Measurements from ENCODE around the gene ACAP1. TPM values are rescaled to one million over a fixed set of nuclear protein-coding genes. Genes with fewer than 3 reads are reported as not detected.

Gene ACAP1
- total and polyA plus RNA-seq, 9 of the 15 experiments (the other 6 are each of a cell fraction or from before 2014, with no cell fraction given): 0.15 to 8.5 (median 2.4) TPM

DNA sequence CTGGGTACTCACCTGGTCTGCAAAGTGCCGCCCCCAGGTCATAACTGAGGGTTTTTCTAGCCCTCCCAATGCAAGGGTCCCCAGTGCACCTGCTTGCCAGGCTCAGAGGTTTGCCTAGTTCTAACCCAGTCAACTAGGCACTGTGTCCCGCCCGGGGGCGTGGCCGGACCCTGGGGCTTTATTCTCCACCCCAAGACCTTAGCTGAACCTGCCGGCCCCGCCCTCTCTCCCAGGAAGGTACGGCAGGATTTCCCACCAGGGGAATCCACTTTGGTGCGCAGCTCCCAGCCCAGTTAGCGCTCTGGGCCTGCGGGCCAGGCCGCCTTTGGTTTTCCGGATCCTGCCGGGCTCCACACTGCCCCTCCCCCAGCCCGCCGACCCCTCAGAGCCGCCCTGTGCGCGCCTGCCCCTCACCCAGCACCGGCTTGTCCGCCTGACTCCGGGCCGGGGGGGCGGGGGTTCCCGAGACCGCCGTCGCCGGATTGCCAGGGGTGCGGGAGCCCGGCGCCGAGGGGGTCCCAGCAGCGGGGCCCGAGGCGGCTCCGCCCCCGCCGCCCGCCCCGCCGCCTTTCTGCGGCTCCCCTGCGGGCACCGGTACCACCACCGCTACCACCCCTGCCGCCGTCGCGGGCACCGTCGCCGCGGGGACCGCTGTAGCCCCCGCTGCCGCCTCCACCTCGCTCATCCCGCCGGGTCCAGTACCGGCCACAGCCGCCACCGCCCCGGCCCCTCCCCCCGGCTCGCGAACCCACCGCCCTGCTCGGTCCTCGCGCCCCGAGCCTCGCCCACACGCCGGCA, 42.3 kb upstream of the ACAP1 start (continued):
- TF ChIP-seq, protein P1, sequence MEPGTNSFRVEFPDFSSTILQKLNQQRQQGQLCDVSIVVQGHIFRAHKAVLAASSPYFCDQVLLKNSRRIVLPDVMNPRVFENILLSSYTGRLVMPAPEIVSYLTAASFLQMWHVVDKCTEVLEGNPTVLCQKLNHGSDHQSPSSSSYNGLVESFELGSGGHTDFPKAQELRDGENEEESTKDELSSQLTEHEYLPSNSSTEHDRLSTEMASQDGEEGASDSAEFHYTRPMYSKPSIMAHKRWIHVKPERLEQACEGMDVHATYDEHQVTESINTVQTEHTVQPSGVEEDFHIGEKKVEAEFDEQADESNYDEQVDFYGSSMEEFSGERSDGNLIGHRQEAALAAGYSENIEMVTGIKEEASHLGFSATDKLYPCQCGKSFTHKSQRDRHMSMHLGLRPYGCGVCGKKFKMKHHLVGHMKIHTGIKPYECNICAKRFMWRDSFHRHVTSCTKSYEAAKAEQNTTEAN (CRISPR knock-in tag; IDR thresholded peaks at IDR 0.05): no peak
- no peak for TF ChIP-seq YBX1 (IDR thresholded peaks at IDR 0.05)
- TF ChIP-seq ZFX (CRISPR knock-in tag; IDR thresholded peaks at IDR 0.05): no peak
- TF ChIP-seq HDAC2 (IDR thresholded peaks at IDR 0.05): no peak
- no peak for TF ChIP-seq MCM5 (IDR thresholded peaks at IDR 0.05; ENCODE audit: low read depth)
- TF ChIP-seq, protein P2, sequence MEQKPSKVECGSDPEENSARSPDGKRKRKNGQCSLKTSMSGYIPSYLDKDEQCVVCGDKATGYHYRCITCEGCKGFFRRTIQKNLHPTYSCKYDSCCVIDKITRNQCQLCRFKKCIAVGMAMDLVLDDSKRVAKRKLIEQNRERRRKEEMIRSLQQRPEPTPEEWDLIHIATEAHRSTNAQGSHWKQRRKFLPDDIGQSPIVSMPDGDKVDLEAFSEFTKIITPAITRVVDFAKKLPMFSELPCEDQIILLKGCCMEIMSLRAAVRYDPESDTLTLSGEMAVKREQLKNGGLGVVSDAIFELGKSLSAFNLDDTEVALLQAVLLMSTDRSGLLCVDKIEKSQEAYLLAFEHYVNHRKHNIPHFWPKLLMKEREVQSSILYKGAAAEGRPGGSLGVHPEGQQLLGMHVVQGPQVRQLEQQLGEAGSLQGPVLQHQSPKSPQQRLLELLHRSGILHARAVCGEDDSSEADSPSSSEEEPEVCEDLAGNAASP (IDR thresholded peaks at IDR 0.05): peak; percentile 54
- TF ChIP-seq SNIP1 (IDR thresholded peaks at IDR 0.05; ENCODE audit: low read depth): no peak
- no peak for TF ChIP-seq KLF13 (tag; IDR thresholded peaks at IDR 0.05; ENCODE audit: borderline replicate concordance, low read depth)
- TF ChIP-seq ZNF217 (CRISPR knock-in tag; IDR thresholded peaks at IDR 0.05): no peak
- TF ChIP-seq ZBTB7A (IDR thresholded peaks at IDR 0.05; ENCODE audit: borderline replicate concordance, control insufficient read depth, low read depth, low read length): peak; percentile 49; the same call in 1 of the 2 replicates
- TF ChIP-seq ZBTB8A (IDR thresholded peaks at IDR 0.05; ENCODE audit: partially characterized antibody): no peak
- TF ChIP-seq, protein P3, sequence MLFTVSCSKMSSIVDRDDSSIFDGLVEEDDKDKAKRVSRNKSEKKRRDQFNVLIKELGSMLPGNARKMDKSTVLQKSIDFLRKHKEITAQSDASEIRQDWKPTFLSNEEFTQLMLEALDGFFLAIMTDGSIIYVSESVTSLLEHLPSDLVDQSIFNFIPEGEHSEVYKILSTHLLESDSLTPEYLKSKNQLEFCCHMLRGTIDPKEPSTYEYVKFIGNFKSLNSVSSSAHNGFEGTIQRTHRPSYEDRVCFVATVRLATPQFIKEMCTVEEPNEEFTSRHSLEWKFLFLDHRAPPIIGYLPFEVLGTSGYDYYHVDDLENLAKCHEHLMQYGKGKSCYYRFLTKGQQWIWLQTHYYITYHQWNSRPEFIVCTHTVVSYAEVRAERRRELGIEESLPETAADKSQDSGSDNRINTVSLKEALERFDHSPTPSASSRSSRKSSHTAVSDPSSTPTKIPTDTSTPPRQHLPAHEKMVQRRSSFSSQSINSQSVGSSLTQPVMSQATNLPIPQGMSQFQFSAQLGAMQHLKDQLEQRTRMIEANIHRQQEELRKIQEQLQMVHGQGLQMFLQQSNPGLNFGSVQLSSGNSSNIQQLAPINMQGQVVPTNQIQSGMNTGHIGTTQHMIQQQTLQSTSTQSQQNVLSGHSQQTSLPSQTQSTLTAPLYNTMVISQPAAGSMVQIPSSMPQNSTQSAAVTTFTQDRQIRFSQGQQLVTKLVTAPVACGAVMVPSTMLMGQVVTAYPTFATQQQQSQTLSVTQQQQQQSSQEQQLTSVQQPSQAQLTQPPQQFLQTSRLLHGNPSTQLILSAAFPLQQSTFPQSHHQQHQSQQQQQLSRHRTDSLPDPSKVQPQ (CRISPR knock-in tag; IDR thresholded peaks at IDR 0.05; ENCODE audit: borderline replicate concordance): no peak
- 0 out of 4 replicates have a peak, but pooled peaks of 1 of the 2 experiments have one; percentile 18 for TF ChIP-seq NRF1 (conservative IDR thresholded peaks at IDR 0.05 in 1 of 2, IDR thresholded peaks at IDR 0.05 in 1 of 2)
- TF ChIP-seq, protein P4, sequence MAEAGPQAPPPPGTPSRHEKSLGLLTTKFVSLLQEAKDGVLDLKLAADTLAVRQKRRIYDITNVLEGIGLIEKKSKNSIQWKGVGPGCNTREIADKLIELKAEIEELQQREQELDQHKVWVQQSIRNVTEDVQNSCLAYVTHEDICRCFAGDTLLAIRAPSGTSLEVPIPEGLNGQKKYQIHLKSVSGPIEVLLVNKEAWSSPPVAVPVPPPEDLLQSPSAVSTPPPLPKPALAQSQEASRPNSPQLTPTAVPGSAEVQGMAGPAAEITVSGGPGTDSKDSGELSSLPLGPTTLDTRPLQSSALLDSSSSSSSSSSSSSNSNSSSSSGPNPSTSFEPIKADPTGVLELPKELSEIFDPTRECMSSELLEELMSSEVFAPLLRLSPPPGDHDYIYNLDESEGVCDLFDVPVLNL (CRISPR knock-in tag; IDR thresholded peaks at IDR 0.05; ENCODE audit: low read depth): no peak
- no peak for TF ChIP-seq SUPT5H (IDR thresholded peaks at IDR 0.05)
- TF ChIP-seq SRF (CRISPR knock-in tag; IDR thresholded peaks at IDR 0.05): no peak
- no peak for TF ChIP-seq ATF1 (CRISPR knock-in tag; IDR thresholded peaks at IDR 0.05)
- TF ChIP-seq ATF1 (tag; IDR thresholded peaks at IDR 0.05): no peak
- no peak for TF ChIP-seq SP2 (IDR thresholded peaks at IDR 0.05; ENCODE audit: extremely low read depth, low read depth, low read length, poor library complexity, severe bottlenecking)

Data from K562 (cell line).